Naive B cell (primary cell): ENCODE results near the gene SPRR4. TPM values are rescaled to one million over a fixed set of nuclear protein-coding genes. Genes with fewer than 3 reads are reported as not detected.
A peak's percentile ranks its signal among the peaks of the same experiment; 100 is the strongest.

ENCODE experiments used
- ATAC-seq, 2 donors: fragments of 150-1000 bp; cut with Tn5 transposase; 2 replicates each; pipeline ENCODE4 v1.10.0; 2021; ENCODE audit warnings: low read depth in 2 of 2, mild to moderate bottlenecking in 2 of 2, moderate library complexity in 2 of 2
- DNase-seq: peaks from one replicate; pipeline ENCODE4 v3.0.0; 2022
- H3K27ac Mint-ChIP-seq, 6 donors: one replicate each; pipeline ENCODE4 v1.8.0; 2020 to 2022; ENCODE audit warnings: mild to moderate bottlenecking in 6 of 6, mixed read lengths in 6 of 6, moderate library complexity in 5 of 6, inconsistent platforms in 2 of 6
- H3K27me3 Mint-ChIP-seq, 3 donors: one replicate each; pipeline ENCODE4 v1.8.0; 2021 to 2022; ENCODE audit warnings: mixed read lengths in 3 of 3, mild to moderate bottlenecking in 1 of 3
- H3K36me3 Mint-ChIP-seq, 2 donors: one replicate each; pipeline ENCODE4 v1.8.0; 2020 to 2022; ENCODE audit warnings: mixed read lengths in 2 of 2, inconsistent platforms in 1 of 2, mild to moderate bottlenecking in 1 of 2
- H3K4me1 Mint-ChIP-seq, 3 donors: one replicate each; pipeline ENCODE4 v1.8.0; 2020 to 2022; ENCODE audit warnings: mixed read lengths in 3 of 3, inconsistent platforms in 1 of 3, mild to moderate bottlenecking in 1 of 3, moderate library complexity in 1 of 3
- H3K4me3 Mint-ChIP-seq, 8 donors: one replicate each; pipeline ENCODE4 v1.8.0; 2020 to 2022; ENCODE audit warnings: mild to moderate bottlenecking in 8 of 8, mixed read lengths in 8 of 8, moderate library complexity in 8 of 8, inconsistent platforms in 2 of 8
- H3K9me3 Mint-ChIP-seq, 7 donors: one replicate each; pipeline ENCODE4 v1.8.0; 2020 to 2022; ENCODE audit warnings: mixed read lengths in 7 of 7, mild to moderate bottlenecking in 5 of 7, inconsistent platforms in 2 of 7, moderate library complexity in 1 of 7
- polyA plus RNA-seq, 6 donors: library from polyadenylated mRNA; unstranded; fragments of 300-500 nt; fragmentation: Illumina TruSeq; gene quantifications; one replicate each; pipeline ENCODE4 v1.2.3, GENCODE V29; 2021; ENCODE audit warnings: low read depth in 6 of 6

Gene SPRR4
- polyA plus RNA-seq, 6 donors from 2014 or later, result not detected

DNA sequence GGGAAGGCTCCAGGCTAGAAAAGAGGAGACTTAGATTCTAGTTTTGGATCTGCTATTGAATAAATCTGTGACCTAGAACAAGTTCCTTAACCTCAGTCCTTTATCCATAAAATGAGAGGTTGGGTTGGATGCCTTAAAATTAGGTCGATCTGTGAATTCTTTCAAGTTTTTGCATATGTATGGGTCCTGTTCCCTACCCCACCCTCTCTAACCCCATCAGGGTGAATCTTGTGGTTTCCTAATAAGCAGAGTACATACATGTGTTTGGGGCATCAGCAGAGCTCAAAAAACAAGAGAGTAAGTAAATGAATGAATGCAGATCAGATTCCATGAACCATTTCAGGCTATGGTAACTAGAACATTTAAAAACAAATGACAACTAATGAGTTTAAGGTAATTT lies 6.2 kb downstream of the SPRR4 start:
- Mint-ChIP-seq H3K36me3 (no peaks in the 10 kb centered on the region), H3K9me3 (peaks cover 0 to 5% (median 0%) of the 10 kb centered on the region in 7 donors), H3K4me1 (no peaks in the 10 kb centered on the region), H3K27me3 (peaks cover 49 to 76% (median 51%) of the 10 kb centered on the region in 3 donors), H3K27ac (no peak overlapping the region), H3K4me3 (no peak overlapping the region)
- DNase-seq (no peak), ATAC-seq (no peak)

- peaks cover 44 to 76% (median 60%) of the 10 kb centered on the region in 3 donors for H3K27me3 Mint-ChIP-seq
- no peaks in the 10 kb centered on the region for H3K4me1 Mint-ChIP-seq
- no peaks in the 10 kb centered on the region for H3K36me3 Mint-ChIP-seq
- H3K27ac Mint-ChIP-seq, result peak overlapping the region in 1 of 6 donors; percentile 1
- DNase-seq (no peak), ATAC-seq (no peak)
- H3K4me3 Mint-ChIP-seq, result no peak overlapping the region
- peaks cover 0 to 5% (median 0%) of the 10 kb centered on the region in 7 donors for H3K9me3 Mint-ChIP-seq
Observed at GRCh38 chr1:152977614-152978013, 7.2 kb downstream of the SPRR4 start.

- H3K27ac Mint-ChIP-seq, result no peak overlapping the region
- no peak for ATAC-seq
- H3K4me1 Mint-ChIP-seq, result no peaks in the 10 kb centered on the region
- H3K9me3 Mint-ChIP-seq, result no peaks in the 10 kb centered on the region
- no peak for DNase-seq
- peaks cover 46 to 72% (median 59%) of the 10 kb centered on the region in 3 donors for H3K27me3 Mint-ChIP-seq
- H3K4me3 Mint-ChIP-seq, result no peak overlapping the region
- H3K36me3 Mint-ChIP-seq, result no peaks in the 10 kb centered on the region
Observed at GRCh38 chr1:152980676-152981075, 10.2 kb downstream of the SPRR4 start.

- Mint-ChIP-seq H3K4me3 (no peak overlapping the region), H3K36me3 (peaks cover 0 to 3% of the 10 kb centered on the region in 2 donors), H3K4me1 (no peaks in the 10 kb centered on the region), H3K27ac (no peak overlapping the region), H3K27me3 (peaks cover 52 to 72% (median 58%) of the 10 kb centered on the region in 3 donors), H3K9me3 (peaks cover 0 to 3% (median 0%) of the 10 kb centered on the region in 7 donors)
- no peak for DNase-seq
- ATAC-seq, result no peak
Observed at GRCh38 chr1:152981146-152981871, 10.9 kb downstream of the SPRR4 start.

DNA sequence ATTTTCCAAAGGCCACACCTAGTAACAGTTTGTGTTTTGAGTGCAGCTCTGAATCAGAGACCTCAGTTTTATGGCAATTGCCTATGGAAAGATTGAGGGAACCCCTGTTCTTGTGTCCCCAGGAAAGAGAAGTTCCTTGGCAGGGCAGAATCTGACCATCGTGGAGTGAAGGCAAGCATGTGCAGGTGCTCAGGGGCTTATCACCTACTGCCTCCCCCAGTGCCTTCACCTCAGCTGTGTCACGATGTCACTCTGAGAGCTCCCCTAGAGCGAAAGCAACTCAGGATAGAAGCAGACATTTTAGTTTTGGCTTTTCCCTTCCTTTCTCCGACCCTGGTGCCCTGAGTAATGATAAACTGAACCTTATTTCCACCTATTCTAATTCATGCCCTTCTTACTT lies 11.6 kb downstream of the SPRR4 start:
- Mint-ChIP-seq H3K27ac (no peak overlapping the region), H3K4me1 (no peaks in the 10 kb centered on the region), H3K4me3 (no peak overlapping the region), H3K9me3 (peaks cover 0 to 5% (median 0%) of the 10 kb centered on the region in 7 donors), H3K36me3 (peaks cover 0 to 7% of the 10 kb centered on the region in 2 donors), H3K27me3 (peaks cover 56 to 68% (median 60%) of the 10 kb centered on the region in 3 donors)
- no peak for ATAC-seq
- no peak for DNase-seq

DNA sequence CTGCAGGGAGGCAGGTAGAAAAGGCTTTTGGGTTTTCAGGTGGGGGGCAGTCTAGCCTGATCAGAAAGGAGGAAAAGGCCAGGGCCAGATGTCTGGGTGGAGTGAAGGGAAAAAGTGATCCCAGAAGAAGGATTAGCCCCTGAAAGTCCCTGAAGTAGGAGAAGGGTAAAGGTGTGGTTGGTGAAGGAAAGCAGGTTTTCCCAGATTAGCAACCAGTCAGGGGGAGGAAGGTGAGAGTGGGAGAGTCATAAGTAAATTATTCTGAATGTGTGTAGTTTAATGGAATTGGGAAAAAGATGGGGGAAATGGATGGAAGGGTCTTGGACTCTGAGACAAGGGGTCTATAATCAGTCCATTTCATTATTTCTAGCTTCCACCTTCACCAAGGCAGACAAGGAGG lies 12.8 kb downstream of the SPRR4 start:
- DNase-seq, result no peak
- Mint-ChIP-seq H3K27me3 (peaks cover 60 to 68% (median 64%) of the 10 kb centered on the region in 3 donors), H3K36me3 (peaks cover 0 to 7% of the 10 kb centered on the region in 2 donors), H3K9me3 (peaks cover 0 to 5% (median 0%) of the 10 kb centered on the region in 7 donors), H3K27ac (peak overlapping the region in 1 of 6 donors; percentile 4), H3K4me3 (no peak overlapping the region), H3K4me1 (no peaks in the 10 kb centered on the region)
- ATAC-seq, result no peak

DNA sequence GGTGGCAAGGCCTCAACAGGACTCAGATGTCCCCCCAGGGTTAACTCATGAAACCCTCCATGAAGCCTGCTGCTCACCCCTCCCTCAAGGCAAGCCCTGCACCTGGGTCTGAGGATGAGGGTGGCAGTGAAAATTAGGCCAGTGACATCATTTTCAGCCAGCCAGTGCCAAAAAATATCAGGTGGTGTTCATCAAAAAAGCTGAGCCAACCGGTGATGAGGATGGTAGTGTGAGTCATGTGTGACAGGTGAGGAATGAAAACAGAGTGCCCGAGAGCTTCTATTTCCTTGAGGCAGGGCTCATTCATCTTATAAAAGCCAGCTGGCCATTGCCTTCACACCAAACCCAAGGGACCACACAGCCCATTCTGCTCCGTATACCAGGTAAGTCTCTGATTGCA lies 13.3 kb downstream of the SPRR4 start, which contains the start of gene SPRR1A:
Gene SPRR1A, plus strand, starts transcription at position 339 of the 400 bp plus-strand sequence. CDS start 1,150 bp downstream, outside the sequence.
- H3K9me3 Mint-ChIP-seq, result peaks cover 0 to 5% (median 0%) of the 10 kb centered on the region in 7 donors
- H3K4me3 Mint-ChIP-seq, result no peak within 1 kb of the TSS
- peaks cover 0 to 7% of the 10 kb centered on the region in 2 donors for H3K36me3 Mint-ChIP-seq
- H3K27me3 Mint-ChIP-seq, result peaks cover 55 to 73% (median 69%) of the 10 kb centered on the region in 3 donors
- H3K27ac Mint-ChIP-seq, result peak within 1 kb of the TSS in 1 of 6 donors; percentile 4
- no peaks in the 10 kb centered on the region for H3K4me1 Mint-ChIP-seq
- DNase-seq, result no peak
- no peak for ATAC-seq

DNA sequence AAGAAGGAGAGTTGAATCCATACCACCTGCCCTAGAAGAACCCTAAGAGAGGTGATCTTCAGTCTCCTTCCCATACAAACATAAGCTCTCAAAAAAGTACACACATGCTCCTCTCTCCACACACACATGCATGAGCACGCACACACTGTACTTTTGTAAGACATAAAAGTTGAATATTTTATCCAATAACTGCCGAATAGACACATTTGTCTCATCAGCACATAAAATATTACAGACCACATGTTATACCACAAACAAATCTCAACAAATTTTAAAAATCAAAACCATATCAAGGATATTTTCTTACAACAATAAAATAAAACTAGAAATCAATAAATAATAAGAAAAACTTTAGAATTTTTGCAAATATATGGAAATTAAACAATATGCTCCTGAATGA lies 16.1 kb downstream of the SPRR4 start:
- peaks cover 39 to 60% (median 58%) of the 10 kb centered on the region in 3 donors for H3K27me3 Mint-ChIP-seq

DNA sequence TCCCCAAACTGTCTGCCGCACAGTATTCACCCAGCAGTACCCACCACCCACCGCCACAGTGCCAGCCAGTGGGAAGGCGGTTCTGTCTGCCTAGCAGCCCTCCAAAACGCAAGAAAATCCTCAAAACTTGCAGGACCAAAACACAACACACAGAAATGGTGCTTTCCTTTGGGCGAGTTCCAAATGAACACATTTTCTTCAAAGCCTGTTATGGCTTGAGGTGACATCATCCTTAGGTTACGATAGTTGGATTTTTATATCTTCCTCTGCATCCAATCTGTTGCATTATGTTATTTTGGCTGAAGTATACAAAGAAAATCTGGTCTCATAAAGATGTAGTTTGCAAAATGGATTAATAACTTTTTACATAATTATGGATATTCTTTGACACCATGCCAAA lies 22.7 kb downstream of the SPRR4 start:
- Mint-ChIP-seq H3K4me3 (no peak overlapping the region), H3K9me3 (peaks cover 0 to 15% (median 8%) of the 10 kb centered on the region in 7 donors), H3K36me3 (no peaks in the 10 kb centered on the region), H3K27me3 (peaks cover 5 to 43% (median 23%) of the 10 kb centered on the region in 3 donors), H3K4me1 (no peaks in the 10 kb centered on the region), H3K27ac (no peak overlapping the region)
- DNase-seq, result no peak
- no peak for ATAC-seq

More for the DNA sequence above, 16.1 kb downstream of the SPRR4 start:
- H3K4me1 Mint-ChIP-seq, result no peaks in the 10 kb centered on the region
- ATAC-seq (no peak), DNase-seq (no peak)
- peaks cover 0 to 7% of the 10 kb centered on the region in 2 donors for H3K36me3 Mint-ChIP-seq
- H3K9me3 Mint-ChIP-seq, result peaks cover 0 to 5% (median 0%) of the 10 kb centered on the region in 7 donors
- H3K4me3 Mint-ChIP-seq, result no peak overlapping the region
- H3K27ac Mint-ChIP-seq, result no peak overlapping the region

GRCh38 chr1:152995842-152996241 lies 25.4 kb downstream of the SPRR4 start:
- Mint-ChIP-seq H3K4me1 (no peaks in the 10 kb centered on the region), H3K9me3 (peaks cover 0 to 15% (median 8%) of the 10 kb centered on the region in 7 donors), H3K36me3 (no peaks in the 10 kb centered on the region), H3K4me3 (no peak overlapping the region), H3K27me3 (peaks cover 21 to 49% (median 32%) of the 10 kb centered on the region in 3 donors), H3K27ac (no peak overlapping the region)
- ATAC-seq, result no peak
- DNase-seq, result no peak

DNA sequence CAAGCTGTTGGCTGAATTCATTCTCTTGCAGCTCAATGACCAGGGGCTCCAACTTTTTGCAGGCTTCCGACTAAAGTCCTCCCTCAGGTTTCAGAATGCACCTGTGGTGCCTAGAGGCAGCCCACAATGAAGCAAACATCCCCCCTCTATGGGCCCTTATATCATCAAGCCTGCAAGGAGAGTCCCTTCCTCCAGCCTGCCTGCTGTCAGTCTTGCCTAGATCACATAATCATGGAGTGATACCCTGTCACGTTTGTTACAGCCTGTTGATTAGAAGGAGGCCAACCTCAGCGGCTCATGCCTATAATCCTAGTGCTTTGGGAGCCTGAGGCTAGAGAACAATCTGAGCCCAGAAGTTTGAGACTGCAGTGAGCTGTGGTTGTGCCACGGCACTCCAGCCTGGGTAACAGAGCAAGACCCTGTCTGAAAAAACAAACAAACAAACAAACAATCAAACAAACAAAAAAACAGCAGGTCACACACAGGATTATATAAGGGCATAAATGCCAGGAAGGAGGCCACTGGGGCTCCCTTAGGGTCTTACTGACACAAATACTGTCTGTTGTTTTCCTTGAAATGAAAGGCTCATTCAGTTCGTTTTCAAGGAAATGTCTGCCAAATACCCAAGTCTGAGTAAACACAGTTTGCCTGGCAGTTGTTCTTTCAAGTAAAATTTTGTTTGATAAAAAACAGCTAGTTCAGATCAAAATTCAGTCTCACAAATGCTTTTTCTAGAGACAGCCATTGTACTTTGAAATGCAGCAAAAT lies 26.4 kb downstream of the SPRR4 start:
- H3K27ac Mint-ChIP-seq, result peak overlapping the region in 1 of 6 donors; percentile 40
- no peaks in the 10 kb centered on the region for H3K36me3 Mint-ChIP-seq
- DNase-seq, result no peak
- H3K4me1 Mint-ChIP-seq, result no peaks in the 10 kb centered on the region
- H3K4me3 Mint-ChIP-seq, result no peak overlapping the region
- no peak for ATAC-seq
- H3K9me3 Mint-ChIP-seq, result peaks cover 0 to 15% (median 8%) of the 10 kb centered on the region in 7 donors
- peaks cover 25 to 43% (median 32%) of the 10 kb centered on the region in 3 donors for H3K27me3 Mint-ChIP-seq

GRCh38 chr1:152997901-152998300 lies 27.5 kb downstream of the SPRR4 start:
- Mint-ChIP-seq H3K27ac (no peak overlapping the region), H3K27me3 (peaks cover 24 to 46% (median 39%) of the 10 kb centered on the region in 3 donors), H3K4me1 (no peaks in the 10 kb centered on the region), H3K36me3 (no peaks in the 10 kb centered on the region), H3K9me3 (peaks cover 0 to 15% (median 8%) of the 10 kb centered on the region in 7 donors), H3K4me3 (no peak overlapping the region)
- no peak for ATAC-seq
- no peak for DNase-seq

GRCh38 chr1:152998476-152998875 lies 28.0 kb downstream of the SPRR4 start:
- no peak for ATAC-seq
- Mint-ChIP-seq H3K4me3 (no peak overlapping the region), H3K27ac (peak overlapping the region in 1 of 6 donors; percentile 24), H3K36me3 (no peaks in the 10 kb centered on the region), H3K27me3 (peaks cover 23 to 43% (median 39%) of the 10 kb centered on the region in 3 donors), H3K9me3 (peaks cover 0 to 15% (median 8%) of the 10 kb centered on the region in 7 donors), H3K4me1 (no peaks in the 10 kb centered on the region)
- DNase-seq, result no peak
